GM12801 (cell line): ENCODE results near the gene HMCN2.

Experiments used
- CTCF ChIP-seq: IDR thresholded peaks from one replicate; pipeline ENCODE4 v1.5.1; 2011; ENCODE audit warnings: control low read depth; ENCODE audit not compliant: insufficient read length; ENCODE audit errors: extremely low read depth

HMCN2 gene

DNA sequence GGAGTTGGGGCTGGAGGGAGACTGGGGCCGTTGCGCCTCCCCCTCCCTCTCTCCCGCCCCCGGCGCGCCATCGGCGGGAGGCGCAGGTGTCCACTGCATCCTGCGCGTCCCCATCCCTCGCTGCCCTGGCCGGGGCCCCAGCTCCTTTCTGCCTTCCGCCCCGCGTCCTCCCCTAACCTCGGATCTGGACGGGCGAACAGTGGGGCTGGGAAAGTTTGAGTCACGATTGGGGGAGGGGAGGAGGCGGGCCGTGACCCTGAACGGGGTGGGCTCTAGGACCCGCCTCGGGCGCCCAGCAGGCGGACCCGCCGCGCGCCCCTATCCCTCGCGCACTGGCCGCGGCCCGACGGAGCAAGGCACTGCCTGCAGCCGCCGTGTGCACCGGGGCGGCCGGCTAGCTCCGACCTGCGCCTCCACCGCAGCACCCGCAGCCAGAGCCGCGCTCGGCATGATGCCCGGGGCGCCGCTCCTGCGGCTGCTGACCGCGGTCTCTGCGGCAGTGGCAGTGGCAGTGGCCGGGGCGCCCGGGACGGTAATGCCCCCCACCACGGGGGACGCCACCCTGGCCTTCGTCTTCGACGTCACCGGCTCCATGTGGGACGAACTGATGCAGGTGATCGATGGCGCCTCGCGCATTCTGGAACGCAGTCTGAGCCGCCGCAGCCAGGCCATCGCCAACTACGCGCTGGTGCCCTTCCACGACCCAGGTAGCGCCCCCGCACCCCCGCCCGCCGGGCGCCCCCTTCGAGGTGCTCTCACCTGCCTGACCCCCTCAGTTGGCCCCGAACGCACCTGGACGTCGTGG lies at the start of gene HMCN2:
HMCN2 (plus strand) TSS at position 330 of the 805 bp plus-strand sequence; CDS start at position 449, 119 bp downstream.
- TF ChIP-seq CTCF, result no peak

DNA sequence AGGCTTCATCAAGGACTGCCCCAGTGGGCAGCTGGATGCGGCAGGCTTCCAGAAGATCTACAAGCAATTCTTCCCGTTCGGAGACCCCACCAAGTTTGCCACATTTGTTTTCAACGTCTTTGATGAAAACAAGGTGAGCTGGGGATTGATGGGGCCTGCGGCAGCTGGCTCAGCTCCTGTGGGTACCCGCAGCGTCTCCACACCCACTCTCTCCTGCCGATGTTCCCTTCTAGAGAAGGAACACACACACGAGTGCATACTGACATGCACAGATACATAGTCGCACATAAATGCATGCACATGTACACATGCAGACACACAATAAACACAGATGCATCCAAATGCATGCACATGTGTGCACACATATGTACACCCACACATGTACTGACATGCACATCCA lies 47.7 kb upstream of the HMCN2 start:
- no peak for TF ChIP-seq CTCF

DNA sequence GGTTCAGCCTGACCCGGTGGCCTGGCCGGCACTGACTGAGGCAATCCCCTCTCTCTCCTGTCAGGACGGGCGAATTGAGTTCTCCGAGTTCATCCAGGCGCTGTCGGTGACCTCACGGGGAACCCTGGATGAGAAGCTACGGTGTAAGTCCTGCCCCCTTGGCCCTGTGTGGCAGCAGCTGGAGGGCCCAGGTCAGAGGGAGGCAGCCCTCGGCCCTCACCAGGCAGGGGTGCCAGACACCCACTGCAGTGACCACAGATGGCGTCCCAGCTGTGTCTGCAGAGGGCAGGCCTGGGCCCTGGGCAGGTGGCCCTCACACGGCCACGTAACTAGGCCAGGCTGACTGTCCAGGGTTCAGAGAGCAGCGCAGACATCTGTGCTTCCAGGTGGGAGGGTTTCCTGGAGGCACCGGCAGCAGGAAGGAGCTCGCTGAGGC lies 45.9 kb upstream of the HMCN2 start:
- no peak for TF ChIP-seq CTCF

GRCh38 chr9:130220352-130220751 lies 45.2 kb upstream of the HMCN2 start:
- TF ChIP-seq CTCF, result no peak

DNA sequence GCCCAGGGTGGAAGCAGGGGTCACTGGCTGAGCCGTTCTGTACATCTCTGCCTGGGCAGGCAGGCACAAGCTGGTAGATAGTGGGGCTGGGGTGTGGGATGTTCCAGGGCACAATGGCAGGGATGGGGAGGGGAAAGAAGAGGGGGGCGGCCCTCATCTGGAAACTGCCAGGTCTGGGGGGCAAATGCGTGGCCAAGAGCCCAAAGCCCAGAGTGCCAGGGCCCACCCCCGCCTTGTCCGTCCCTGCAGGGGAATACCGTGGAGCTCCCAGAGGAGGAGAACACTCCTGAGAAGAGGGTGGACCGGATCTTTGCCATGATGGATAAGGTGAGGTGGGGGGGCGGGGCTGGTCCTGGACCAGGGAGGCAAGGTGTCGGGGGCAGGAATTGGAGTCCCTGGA lies 42.7 kb upstream of the HMCN2 start:
- no peak for TF ChIP-seq CTCF

DNA sequence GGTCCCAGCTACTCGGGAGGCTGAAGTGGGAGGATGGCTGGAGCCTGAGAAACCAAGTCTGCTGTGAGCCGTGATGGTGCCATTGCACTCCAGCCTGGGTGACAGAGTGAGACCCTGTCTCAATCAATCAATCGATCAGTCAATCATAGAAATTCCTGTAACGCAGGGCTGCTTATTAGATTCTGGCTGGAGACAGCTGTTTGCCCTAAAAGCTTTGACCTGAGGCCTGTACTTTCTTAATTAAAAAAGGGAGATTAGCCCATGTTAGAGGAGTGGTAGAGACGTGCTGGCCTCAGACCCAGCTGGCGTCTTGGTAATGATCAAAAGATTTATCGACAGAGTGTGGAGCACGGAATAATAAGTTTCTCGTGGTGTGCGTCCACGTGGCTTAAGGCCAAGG lies 40.5 kb upstream of the HMCN2 start:
- no peak for TF ChIP-seq CTCF

DNA sequence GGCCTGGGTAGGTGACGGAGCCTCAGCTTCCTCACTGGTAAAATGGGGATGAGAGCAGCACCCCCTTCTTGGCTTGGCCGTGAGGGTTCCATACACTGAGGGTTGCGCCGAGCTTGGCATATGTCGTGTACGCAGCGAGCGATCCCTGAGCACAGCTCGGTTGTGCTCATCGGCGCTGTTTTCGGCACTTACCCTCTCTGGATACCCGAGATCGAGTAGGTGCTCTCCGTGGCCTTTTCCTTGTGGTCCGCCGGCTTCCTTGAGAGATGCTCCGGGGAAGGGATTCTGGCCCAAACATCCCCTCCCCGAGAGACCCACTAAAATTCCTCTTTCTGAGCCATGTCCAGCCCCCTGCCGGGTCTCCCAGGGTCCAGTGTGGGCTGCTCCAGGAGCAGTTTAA lies 40.0 kb upstream of the HMCN2 start:
- no peak for TF ChIP-seq CTCF
